ACC112 (cell line): Measurements from ENCODE around the gene RNF152.

Source experiments
- H2AFZ ChIP-seq: fragments of 200-600 bp; sonication (generic); one replicate; pipeline ENCODE4 v1.6.0; 2017; ENCODE audit warnings: antibody characterized with exemption, low read length; ENCODE audit not compliant: unreplicated experiment
- H3K27ac ChIP-seq: fragments of 200-600 bp; sonication (generic); 2 replicates; pipeline ENCODE4 v1.5.1; 2014; ENCODE audit warnings: low read depth, mild to moderate bottlenecking, antibody characterized with exemption, low read length, moderate library complexity
- H3K27me3 ChIP-seq: fragments of 200-600 bp; sonication (generic); 2 replicates; pipeline ENCODE4 v1.6.1; 2014; ENCODE audit warnings: mild to moderate bottlenecking, antibody characterized with exemption, low read length, moderate library complexity, mixed read lengths; ENCODE audit not compliant: insufficient read depth
- H3K36me3 ChIP-seq: fragments of 200-600 bp; sonication (generic); 2 replicates; pipeline ENCODE4 v1.6.1; 2016; ENCODE audit warnings: mild to moderate bottlenecking, antibody characterized with exemption, low read length, moderate library complexity, mixed read lengths; ENCODE audit not compliant: insufficient read depth
- H3K4me1 ChIP-seq: fragments of 200-600 bp; sonication (generic); one replicate; pipeline ENCODE4 v1.6.1; 2016; ENCODE audit warnings: low read length, mixed read lengths; ENCODE audit not compliant: insufficient read depth, unreplicated experiment, control insufficient read depth
- H3K4me3 ChIP-seq: fragments of 200-600 bp; sonication (generic); 2 replicates; pipeline ENCODE4 v1.5.1; 2014; ENCODE audit warnings: mild to moderate bottlenecking, low read depth, low read length
- H3K79me2 ChIP-seq: fragments of 200-600 bp; sonication (generic); one replicate; pipeline ENCODE4 v1.6.0; 2016; ENCODE audit warnings: low read length; ENCODE audit not compliant: control insufficient read depth, unreplicated experiment, insufficient read depth

RNF152 gene

GRCh38 chr18:61892683-61893308, at the start of gene RNF152:
RNF152 (minus strand) TSS chr18:61893007; CDS start chr18:61816463, 76,544 bp downstream.
- peak within 1 kb of the TSS; percentile 80 for H3K4me3 ChIP-seq
- 0 out of 2 replicates have a peak, but pooled peaks cover 5% of the 10 kb centered on the region for H3K36me3 ChIP-seq
- peaks cover 9% of the 10 kb centered on the region for H3K4me1 ChIP-seq
- no peak within 1 kb of the TSS for H3K27ac ChIP-seq
- H3K79me2 ChIP-seq: peaks cover 3% of the 10 kb centered on the region
- H2AFZ ChIP-seq: peak within 1 kb of the TSS; percentile 86
- no peaks in the 10 kb centered on the region for H3K27me3 ChIP-seq

- Histone ChIP-seq H3K4me1 (peaks cover 6% of the 10 kb centered on the region), H3K27ac (no peak overlapping the region), H3K79me2 (no peaks in the 10 kb centered on the region), H3K4me3 (peak overlapping the region; percentile 2; the same call in 1 of the 2 replicates), H3K36me3 (no peaks in the 10 kb centered on the region), H3K27me3 (no peaks in the 10 kb centered on the region), H2AFZ (peak overlapping the region; percentile 47)
These were observed 49.2 kb upstream of the RNF152 start for GRCh38 chr18:61941948-61942471.

- Histone ChIP-seq H3K27me3 (no peaks in the 10 kb centered on the region), H2AFZ (no peak overlapping the region), H3K36me3 (no peaks in the 10 kb centered on the region), H3K4me1 (peaks cover 6% of the 10 kb centered on the region), H3K27ac (no peak overlapping the region), H3K79me2 (no peaks in the 10 kb centered on the region), H3K4me3 (no peak overlapping the region)
These were observed 46.4 kb upstream of the RNF152 start for GRCh38 chr18:61939046-61939674.

GRCh38 chr18:61935362-61935761, 42.6 kb upstream of the RNF152 start:
- Histone ChIP-seq H3K27ac (no peak overlapping the region), H3K36me3 (no peaks in the 10 kb centered on the region), H3K4me3 (no peak overlapping the region), H3K27me3 (no peaks in the 10 kb centered on the region), H2AFZ (no peak overlapping the region), H3K79me2 (no peaks in the 10 kb centered on the region), H3K4me1 (no peaks in the 10 kb centered on the region)

GRCh38 chr18:61931654-61932379, 39.0 kb upstream of the RNF152 start:
- no peaks in the 10 kb centered on the region for H3K36me3 ChIP-seq
- no peak overlapping the region for H3K4me3 ChIP-seq
- H2AFZ ChIP-seq: no peak overlapping the region
- H3K79me2 ChIP-seq: no peaks in the 10 kb centered on the region
- no peak overlapping the region for H3K27ac ChIP-seq
- H3K27me3 ChIP-seq: no peaks in the 10 kb centered on the region
- H3K4me1 ChIP-seq: no peaks in the 10 kb centered on the region

- Histone ChIP-seq H3K4me3 (no peak overlapping the region), H3K27me3 (no peaks in the 10 kb centered on the region), H3K36me3 (no peaks in the 10 kb centered on the region), H3K79me2 (no peaks in the 10 kb centered on the region), H2AFZ (no peak overlapping the region), H3K27ac (no peak overlapping the region), H3K4me1 (no peaks in the 10 kb centered on the region)
These were observed 37.3 kb upstream of the RNF152 start for GRCh38 chr18:61929881-61930640.

- H3K4me3 ChIP-seq: no peak overlapping the region
- H3K36me3 ChIP-seq: no peaks in the 10 kb centered on the region
- no peak overlapping the region for H2AFZ ChIP-seq
- no peaks in the 10 kb centered on the region for H3K27me3 ChIP-seq
- peaks cover 3% of the 10 kb centered on the region for H3K4me1 ChIP-seq
- no peaks in the 10 kb centered on the region for H3K79me2 ChIP-seq
- no peak overlapping the region for H3K27ac ChIP-seq
These were observed 33.7 kb upstream of the RNF152 start for GRCh38 chr18:61926532-61926931.

GRCh38 chr18:61924550-61924949, 31.7 kb upstream of the RNF152 start:
- Histone ChIP-seq H3K27me3 (no peaks in the 10 kb centered on the region), H3K27ac (no peak overlapping the region), H3K36me3 (no peaks in the 10 kb centered on the region), H3K4me1 (peaks cover 5% of the 10 kb centered on the region), H2AFZ (no peak overlapping the region), H3K4me3 (no peak overlapping the region), H3K79me2 (no peaks in the 10 kb centered on the region)

GRCh38 chr18:61922435-61922834, 29.6 kb upstream of the RNF152 start:
- no peaks in the 10 kb centered on the region for H3K27me3 ChIP-seq
- no peak overlapping the region for H3K4me3 ChIP-seq
- no peak overlapping the region for H2AFZ ChIP-seq

GRCh38 chr18:61921621-61922235, 28.9 kb upstream of the RNF152 start:
- Histone ChIP-seq H3K27me3 (no peaks in the 10 kb centered on the region), H3K4me1 (peaks cover 8% of the 10 kb centered on the region), H3K36me3 (no peaks in the 10 kb centered on the region), H3K4me3 (no peak overlapping the region), H2AFZ (no peak overlapping the region), H3K27ac (no peak overlapping the region), H3K79me2 (no peaks in the 10 kb centered on the region)

More at GRCh38 chr18:61922435-61922834, 29.6 kb upstream of the RNF152 start:
- Histone ChIP-seq H3K4me1 (peaks cover 5% of the 10 kb centered on the region), H3K79me2 (no peaks in the 10 kb centered on the region), H3K36me3 (no peaks in the 10 kb centered on the region), H3K27ac (no peak overlapping the region)
